T-helper 1 cell treated with Interleukin-12 subunit alpha and Interleukin-12 subunit beta and Interleukin-4 antibody, amounts not matched to agents 30 μg/mL and 1 μg/mL, for 36 hours (primary cell): ENCODE measurements around the gene SNAP29.
"Not testable (repeated sequence)": the region's sequence is repeated elsewhere in the genome, so short reads cannot be mapped to it uniquely, and the experiment has no call there.

Experiments used
- H3K27ac Mint-ChIP-seq: one replicate; pipeline ENCODE4 v1.8.0; 2021; ENCODE audit warnings: mild to moderate bottlenecking, mixed read lengths
- H3K27me3 Mint-ChIP-seq: one replicate; pipeline ENCODE4 v1.8.0; 2021; ENCODE audit warnings: low read depth, mixed read lengths
- H3K36me3 Mint-ChIP-seq: one replicate; pipeline ENCODE4 v1.8.0; 2021; ENCODE audit warnings: low read depth, mixed read lengths
- H3K4me1 Mint-ChIP-seq: one replicate; pipeline ENCODE4 v1.8.0; 2021; ENCODE audit warnings: low read depth, mixed read lengths
- H3K4me3 Mint-ChIP-seq: one replicate; pipeline ENCODE4 v1.8.0; 2021; ENCODE audit warnings: mild to moderate bottlenecking, moderate library complexity, mixed read lengths
- H3K9me3 Mint-ChIP-seq: one replicate; pipeline ENCODE4 v1.8.0; 2021; ENCODE audit warnings: mixed read lengths

The SNAP29 gene

DNA sequence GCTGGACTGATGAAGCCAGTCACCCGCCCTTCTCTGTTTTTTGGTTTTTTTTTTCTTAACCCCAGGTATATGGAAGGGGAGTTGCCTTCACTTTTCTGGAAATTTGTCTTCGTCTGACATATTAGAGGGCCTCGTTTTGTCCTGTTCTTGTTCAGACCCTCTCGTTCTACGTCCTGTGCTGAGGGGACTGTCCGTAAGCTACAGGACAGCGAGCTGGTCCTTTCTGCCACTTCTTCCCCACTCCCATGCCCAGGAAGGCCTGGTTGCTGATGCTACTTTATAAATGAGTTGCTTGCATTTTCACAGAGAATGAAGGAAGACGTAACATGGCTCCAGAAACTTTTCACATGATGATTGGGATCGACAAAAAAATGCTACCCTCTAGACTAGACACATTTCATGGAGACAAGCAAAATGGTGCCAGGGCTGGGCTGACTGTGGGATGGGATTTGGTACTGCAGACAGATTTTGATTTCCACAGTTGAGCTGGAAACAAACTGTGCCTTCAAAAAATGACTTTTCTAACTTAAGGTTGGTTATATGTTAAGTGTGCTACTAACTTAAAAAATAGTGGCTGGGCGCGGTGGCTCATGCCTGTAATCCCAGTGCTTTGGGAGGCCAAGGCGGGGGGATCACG is 31.2 kb downstream of the SNAP29 start:
- Mint-ChIP-seq H3K4me3 (no peak overlapping the region), H3K27me3 (no peaks in the 10 kb centered on the region), H3K9me3 (no peaks in the 10 kb centered on the region), H3K4me1 (no peaks in the 10 kb centered on the region), H3K27ac (no peak overlapping the region), H3K36me3 (peaks cover 21% of the 10 kb centered on the region)

- Mint-ChIP-seq H3K4me1 (no peaks in the 10 kb centered on the region), H3K9me3 (no peaks in the 10 kb centered on the region), H3K27me3 (peaks cover 3% of the 10 kb centered on the region), H3K27ac (no peak overlapping the region), H3K36me3 (peaks cover 19% of the 10 kb centered on the region), H3K4me3 (no peak overlapping the region)
These were observed 32.2 kb downstream of the SNAP29 start for GRCh38 chr22:20890975-20891374.

DNA sequence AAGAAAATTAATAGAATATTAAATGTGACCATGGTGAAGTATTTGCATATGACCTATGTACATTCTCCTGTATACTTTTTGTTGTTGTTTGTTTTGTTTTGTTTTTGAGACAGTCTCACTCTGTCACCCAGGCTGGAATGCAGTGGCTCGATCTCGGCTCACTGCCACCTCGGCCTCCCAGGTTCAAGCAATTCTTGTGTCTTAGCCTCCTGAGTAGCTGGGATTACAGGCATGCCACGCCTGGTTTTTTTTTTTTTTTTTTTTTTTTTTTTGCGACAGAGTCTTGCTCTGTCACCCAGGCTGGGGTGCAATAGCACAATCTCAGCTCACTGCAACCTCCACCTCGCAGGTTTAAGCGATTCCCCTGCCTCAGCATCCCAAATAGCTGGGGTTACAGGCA is 38.9 kb downstream of the SNAP29 start:
- not testable (repeated sequence) for H3K4me3 Mint-ChIP-seq, H3K27me3 Mint-ChIP-seq, H3K4me1 Mint-ChIP-seq, H3K9me3 Mint-ChIP-seq, H3K27ac Mint-ChIP-seq, H3K36me3 Mint-ChIP-seq

- H3K4me1 Mint-ChIP-seq: peaks cover 1% of the 10 kb centered on the region
- H3K27ac Mint-ChIP-seq: no peak overlapping the region
- no peaks in the 10 kb centered on the region for H3K36me3 Mint-ChIP-seq
- peaks cover 10% of the 10 kb centered on the region for H3K27me3 Mint-ChIP-seq
- H3K9me3 Mint-ChIP-seq: no peaks in the 10 kb centered on the region
- no peak overlapping the region for H3K4me3 Mint-ChIP-seq
These were observed 41.1 kb downstream of the SNAP29 start for GRCh38 chr22:20899827-20900423.

- not testable (repeated sequence) for H3K9me3 Mint-ChIP-seq, H3K4me1 Mint-ChIP-seq, H3K36me3 Mint-ChIP-seq, H3K4me3 Mint-ChIP-seq, H3K27ac Mint-ChIP-seq
- peaks cover 17% of the 10 kb centered on the region for H3K27me3 Mint-ChIP-seq
These were observed 42.6 kb downstream of the SNAP29 start for GRCh38 chr22:20901093-20902033.

DNA sequence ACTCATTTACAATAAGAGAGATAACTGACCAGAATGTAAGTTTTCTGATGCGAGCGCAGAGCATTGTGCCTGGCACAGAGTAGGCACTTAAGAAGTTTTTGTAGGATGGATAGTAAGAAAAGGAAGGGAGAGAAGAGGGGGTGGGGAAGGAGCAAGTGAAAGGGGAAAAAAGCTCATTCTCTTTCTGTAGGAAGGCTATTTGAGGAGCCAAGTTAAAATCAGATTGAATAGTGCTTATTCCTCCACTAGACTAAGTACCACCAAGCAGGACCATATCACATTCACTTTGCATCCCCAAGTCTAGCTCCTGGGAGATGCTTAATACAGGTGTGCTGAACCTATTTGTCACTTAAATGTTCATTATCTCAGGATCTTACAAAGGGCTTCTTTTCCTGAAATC is 44.3 kb downstream of the SNAP29 start:
- H3K4me3 Mint-ChIP-seq: no peak overlapping the region
- peaks cover 1% of the 10 kb centered on the region for H3K4me1 Mint-ChIP-seq
- H3K36me3 Mint-ChIP-seq: no peaks in the 10 kb centered on the region
- H3K27ac Mint-ChIP-seq: no peak overlapping the region
- peaks cover 22% of the 10 kb centered on the region for H3K27me3 Mint-ChIP-seq
- no peaks in the 10 kb centered on the region for H3K9me3 Mint-ChIP-seq

DNA sequence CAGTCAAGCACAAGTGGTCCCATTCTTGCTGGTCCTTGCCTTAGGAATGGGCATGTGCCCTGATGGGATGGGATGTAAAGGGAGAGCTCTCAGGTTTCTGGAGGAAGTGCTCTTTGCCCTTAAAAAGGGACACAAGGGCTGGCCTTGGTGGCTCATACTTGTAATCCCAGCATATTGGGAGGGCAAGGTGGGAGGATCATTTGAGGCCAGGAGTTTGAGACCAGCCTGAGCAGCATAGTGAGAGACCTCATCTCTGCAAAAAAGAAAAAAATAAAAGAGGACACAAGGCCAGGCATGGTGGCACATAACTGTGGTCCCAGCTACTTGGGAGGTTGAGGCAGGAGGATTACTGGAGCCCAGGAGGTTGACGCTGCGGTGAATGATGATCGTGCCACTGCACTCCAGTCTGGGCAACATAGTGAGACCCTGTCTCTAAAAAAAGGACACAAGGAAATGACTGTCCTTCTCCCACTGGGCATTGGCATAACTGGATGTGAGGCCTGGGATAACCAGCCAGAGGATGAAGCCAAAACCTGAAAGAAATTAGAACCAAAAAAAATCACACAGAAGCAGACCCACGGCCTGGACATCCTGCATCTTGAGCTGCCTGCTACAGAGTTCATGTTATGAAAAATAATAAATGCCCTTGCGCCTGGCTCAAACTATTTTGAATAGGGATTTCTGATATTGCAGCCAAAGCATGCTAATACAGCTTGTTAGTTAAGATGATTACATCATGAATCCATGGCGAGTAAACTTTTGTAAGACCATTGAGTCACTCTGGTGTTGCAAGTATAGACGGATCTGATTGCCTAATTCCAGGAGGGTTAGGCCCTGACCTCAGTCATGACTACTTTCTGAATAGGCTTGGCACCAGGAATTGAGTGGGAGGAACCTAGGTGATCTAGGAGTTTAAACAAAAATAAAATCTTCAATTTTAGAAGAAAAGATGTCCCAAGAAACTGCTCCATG is 45.5 kb downstream of the SNAP29 start:
- Mint-ChIP-seq H3K9me3 (no peaks in the 10 kb centered on the region), H3K27ac (no peak overlapping the region), H3K36me3 (no peaks in the 10 kb centered on the region), H3K4me1 (peaks cover 1% of the 10 kb centered on the region), H3K4me3 (no peak overlapping the region), H3K27me3 (peaks cover 22% of the 10 kb centered on the region)

GRCh38 chr22:20904980-20905355 is 46.2 kb downstream of the SNAP29 start:
- peaks cover 22% of the 10 kb centered on the region for H3K27me3 Mint-ChIP-seq
- no peak overlapping the region for H3K4me3 Mint-ChIP-seq
- no peaks in the 10 kb centered on the region for H3K36me3 Mint-ChIP-seq
- no peak overlapping the region for H3K27ac Mint-ChIP-seq
- H3K4me1 Mint-ChIP-seq: peaks cover 3% of the 10 kb centered on the region
- no peaks in the 10 kb centered on the region for H3K9me3 Mint-ChIP-seq

DNA sequence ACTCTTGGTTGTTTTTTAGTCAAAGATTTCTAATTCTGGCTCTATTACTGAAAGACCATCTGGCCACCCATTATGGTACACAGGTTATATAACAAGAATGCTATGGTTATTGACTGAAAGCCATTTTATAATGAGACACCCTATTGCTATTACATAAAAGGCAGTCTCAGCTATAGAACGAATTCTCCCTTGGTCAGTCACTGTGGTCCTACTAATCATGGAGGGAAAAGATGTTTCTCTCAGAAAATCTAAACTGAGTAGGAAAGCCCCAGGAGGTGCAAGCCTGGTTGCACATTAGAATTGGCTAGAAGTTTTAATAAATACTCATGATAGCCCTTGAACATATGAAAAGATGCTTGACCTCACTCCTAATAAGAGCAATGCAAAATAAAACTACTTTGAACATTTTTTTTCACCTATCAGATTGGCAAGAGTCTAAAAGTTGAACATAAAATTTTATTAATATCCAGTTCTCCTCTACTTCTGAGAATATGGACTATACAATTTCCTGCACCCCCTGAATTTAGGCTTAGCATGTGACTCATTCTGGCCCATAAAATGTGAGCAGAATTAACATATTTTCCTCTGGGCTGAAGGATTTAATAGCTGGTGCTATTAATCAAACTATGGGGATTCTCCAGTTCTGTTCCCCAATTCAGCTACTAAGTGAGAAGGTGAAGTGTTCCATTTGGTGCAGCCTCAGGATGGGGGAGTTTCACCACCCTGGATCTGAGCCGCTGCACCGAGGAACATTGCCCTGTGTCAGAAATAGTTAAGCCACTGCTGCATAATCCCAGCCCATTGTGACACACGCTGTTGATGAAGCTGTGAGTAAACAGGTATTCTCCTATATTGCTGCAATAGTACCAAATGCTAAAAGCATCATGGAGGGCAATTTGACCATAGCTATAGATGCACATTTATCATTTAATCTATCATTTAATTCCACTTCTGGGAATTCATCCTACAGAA is 46.9 kb downstream of the SNAP29 start:
- Mint-ChIP-seq H3K36me3 (no peaks in the 10 kb centered on the region), H3K4me1 (peaks cover 3% of the 10 kb centered on the region), H3K27me3 (peaks cover 22% of the 10 kb centered on the region), H3K4me3 (no peak overlapping the region), H3K27ac (no peak overlapping the region), H3K9me3 (no peaks in the 10 kb centered on the region)

DNA sequence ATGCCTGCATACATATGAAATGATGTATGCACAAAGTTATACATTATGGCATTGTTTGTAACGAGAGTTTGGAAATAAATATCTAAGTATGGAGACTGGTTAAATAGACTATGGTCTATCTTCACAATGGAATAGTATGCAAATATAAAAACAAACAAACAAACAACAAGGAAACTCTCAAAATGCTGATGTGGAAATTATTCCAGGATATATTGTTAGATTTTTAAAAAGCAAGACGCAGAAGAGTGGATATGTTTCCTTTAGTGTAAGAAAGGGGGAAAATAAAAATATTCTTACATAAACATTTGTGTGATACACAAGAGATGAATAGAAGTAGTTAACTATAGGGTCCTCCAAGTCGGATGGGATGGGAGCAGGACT is 47.6 kb downstream of the SNAP29 start:
- Mint-ChIP-seq H3K4me1 (peaks cover 3% of the 10 kb centered on the region), H3K36me3 (no peaks in the 10 kb centered on the region), H3K9me3 (no peaks in the 10 kb centered on the region), H3K27ac (no peak overlapping the region), H3K4me3 (no peak overlapping the region), H3K27me3 (peaks cover 22% of the 10 kb centered on the region)

DNA sequence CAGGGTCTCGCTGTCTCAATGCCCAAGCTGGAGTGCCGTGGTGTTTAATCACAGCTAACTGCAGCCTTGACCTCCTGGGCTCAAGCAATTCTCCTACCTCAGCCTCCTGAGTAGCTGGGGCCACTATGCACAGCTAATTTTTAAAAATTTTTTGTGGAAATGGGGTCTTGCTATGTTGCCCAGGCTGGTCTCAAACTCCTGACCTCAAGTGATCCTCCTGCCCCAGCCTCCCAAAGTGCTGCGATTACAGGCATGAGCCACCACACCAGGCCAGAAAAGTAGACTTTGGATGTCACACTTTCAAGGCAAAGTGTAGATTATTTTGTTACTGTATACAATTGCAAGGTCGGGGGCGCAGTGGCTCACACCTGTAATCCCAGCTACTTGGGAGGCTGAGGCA is 49.9 kb downstream of the SNAP29 start:
- not testable (repeated sequence) for H3K36me3 Mint-ChIP-seq, H3K27ac Mint-ChIP-seq, H3K9me3 Mint-ChIP-seq, H3K4me3 Mint-ChIP-seq, H3K4me1 Mint-ChIP-seq
- peaks cover 22% of the 10 kb centered on the region for H3K27me3 Mint-ChIP-seq

DNA sequence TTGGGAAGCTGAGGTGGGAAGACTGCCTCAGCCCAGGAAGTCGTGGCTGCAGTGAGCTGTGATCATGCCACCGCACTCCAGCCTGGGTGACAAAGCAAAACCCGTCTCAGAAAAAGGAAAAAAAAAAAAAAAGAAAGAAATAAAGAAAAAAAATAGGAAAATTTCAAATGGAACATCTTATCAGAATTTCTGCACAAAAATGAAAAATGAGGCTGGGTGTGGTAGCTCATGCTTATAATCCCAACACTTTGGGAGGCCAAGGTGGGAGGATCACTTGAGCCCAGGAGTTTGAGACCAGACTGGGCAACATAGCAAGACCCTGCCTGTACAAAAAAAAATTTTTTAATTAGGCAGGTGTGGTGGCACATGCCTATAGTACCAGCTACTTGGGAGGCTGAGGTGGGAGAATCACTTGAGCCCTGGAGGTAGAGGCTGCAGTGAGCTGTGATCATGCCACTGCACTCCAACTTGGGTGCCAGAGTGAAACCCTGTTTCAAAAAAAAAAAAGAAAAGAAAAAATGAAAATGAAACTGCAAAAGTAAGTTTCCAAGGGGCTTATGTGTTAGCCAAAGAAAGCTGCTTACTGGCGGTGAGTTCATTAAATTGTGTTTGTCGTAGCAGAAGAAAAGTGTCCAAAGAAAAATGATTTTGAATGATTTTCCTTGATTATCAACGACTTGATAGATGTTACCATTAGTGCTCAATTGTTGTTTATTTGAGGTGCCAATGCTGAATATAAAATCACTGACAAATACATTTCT is 50.9 kb downstream of the SNAP29 start:
- Mint-ChIP-seq H3K4me1 (peaks cover 3% of the 10 kb centered on the region), H3K36me3 (no peaks in the 10 kb centered on the region), H3K27ac (no peak overlapping the region), H3K27me3 (peaks cover 16% of the 10 kb centered on the region), H3K4me3 (no peak overlapping the region), H3K9me3 (no peaks in the 10 kb centered on the region)

- Mint-ChIP-seq H3K4me1 (peaks cover 10% of the 10 kb centered on the region), H3K27ac (no peak overlapping the region), H3K9me3 (no peaks in the 10 kb centered on the region)
These were observed 53.7 kb downstream of the SNAP29 start for GRCh38 chr22:20912494-20912893.

More at GRCh38 chr22:20912494-20912893, 53.7 kb downstream of the SNAP29 start:
- Mint-ChIP-seq H3K4me3 (no peak overlapping the region), H3K27me3 (no peaks in the 10 kb centered on the region), H3K36me3 (no peaks in the 10 kb centered on the region)
